ENCODE data around the gene NOX3.

NOX3 gene

DNA sequence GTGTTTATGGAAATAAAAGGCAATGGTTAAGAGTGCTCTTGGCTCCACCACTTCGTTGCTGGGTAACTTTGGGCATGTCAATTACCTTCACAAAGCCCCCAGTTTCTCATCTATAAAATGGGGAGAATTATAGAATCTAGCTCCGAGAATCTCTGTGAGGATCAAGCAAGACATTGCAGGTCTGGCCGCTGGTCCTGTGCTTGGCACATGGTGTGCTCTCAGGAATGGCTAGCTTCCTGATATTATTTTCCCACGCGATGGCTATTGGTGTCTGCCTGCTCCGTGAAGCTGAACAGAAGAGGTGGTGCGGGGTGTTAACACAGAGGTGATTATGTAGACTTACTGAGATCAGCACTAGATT, 57.0 kb downstream of the NOX3 start:
- no peak for DNase-seq (ENCODE audit: low spot score)
- TF ChIP-seq, protein P1, sequence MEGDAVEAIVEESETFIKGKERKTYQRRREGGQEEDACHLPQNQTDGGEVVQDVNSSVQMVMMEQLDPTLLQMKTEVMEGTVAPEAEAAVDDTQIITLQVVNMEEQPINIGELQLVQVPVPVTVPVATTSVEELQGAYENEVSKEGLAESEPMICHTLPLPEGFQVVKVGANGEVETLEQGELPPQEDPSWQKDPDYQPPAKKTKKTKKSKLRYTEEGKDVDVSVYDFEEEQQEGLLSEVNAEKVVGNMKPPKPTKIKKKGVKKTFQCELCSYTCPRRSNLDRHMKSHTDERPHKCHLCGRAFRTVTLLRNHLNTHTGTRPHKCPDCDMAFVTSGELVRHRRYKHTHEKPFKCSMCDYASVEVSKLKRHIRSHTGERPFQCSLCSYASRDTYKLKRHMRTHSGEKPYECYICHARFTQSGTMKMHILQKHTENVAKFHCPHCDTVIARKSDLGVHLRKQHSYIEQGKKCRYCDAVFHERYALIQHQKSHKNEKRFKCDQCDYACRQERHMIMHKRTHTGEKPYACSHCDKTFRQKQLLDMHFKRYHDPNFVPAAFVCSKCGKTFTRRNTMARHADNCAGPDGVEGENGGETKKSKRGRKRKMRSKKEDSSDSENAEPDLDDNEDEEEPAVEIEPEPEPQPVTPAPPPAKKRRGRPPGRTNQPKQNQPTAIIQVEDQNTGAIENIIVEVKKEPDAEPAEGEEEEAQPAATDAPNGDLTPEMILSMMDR (IDR thresholded peaks at IDR 0.05; ENCODE audit: extremely low read depth, missing control alignments), result no peak

GRCh38 chr6:155398221-155398620, 57.4 kb downstream of the NOX3 start:
- no peak for DNase-seq (ENCODE audit: low spot score)
- TF ChIP-seq, protein P1 (IDR thresholded peaks at IDR 0.05; ENCODE audit: extremely low read depth, missing control alignments), result no peak

GRCh38 chr6:155397172-155397705, 58.4 kb downstream of the NOX3 start:
- TF ChIP-seq, protein P1 (IDR thresholded peaks at IDR 0.05; ENCODE audit: extremely low read depth, missing control alignments), result no peak
- DNase-seq (ENCODE audit: low spot score), result no peak

DNA sequence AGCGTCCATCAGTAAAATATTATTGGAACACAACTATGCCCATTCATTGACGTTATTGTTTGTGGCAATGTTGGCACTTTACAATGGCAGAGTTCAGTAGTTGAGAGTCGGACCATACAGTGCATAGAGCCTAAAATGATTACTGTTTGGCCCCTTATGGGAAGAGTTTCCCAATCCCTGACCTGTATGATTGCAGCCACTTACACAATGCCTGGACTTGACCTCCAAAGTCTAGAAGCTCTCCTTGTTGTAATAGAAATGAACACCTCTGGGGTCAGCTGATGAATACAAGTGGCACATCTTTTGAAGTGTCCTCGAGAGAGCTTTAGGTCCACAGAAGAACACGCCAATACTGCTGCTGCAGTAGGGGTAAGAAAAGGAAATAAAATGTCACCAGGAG, 59.0 kb downstream of the NOX3 start:
- no peak for DNase-seq (ENCODE audit: low spot score)
- TF ChIP-seq, protein P1 (IDR thresholded peaks at IDR 0.05; ENCODE audit: extremely low read depth, missing control alignments), result no peak

DNA sequence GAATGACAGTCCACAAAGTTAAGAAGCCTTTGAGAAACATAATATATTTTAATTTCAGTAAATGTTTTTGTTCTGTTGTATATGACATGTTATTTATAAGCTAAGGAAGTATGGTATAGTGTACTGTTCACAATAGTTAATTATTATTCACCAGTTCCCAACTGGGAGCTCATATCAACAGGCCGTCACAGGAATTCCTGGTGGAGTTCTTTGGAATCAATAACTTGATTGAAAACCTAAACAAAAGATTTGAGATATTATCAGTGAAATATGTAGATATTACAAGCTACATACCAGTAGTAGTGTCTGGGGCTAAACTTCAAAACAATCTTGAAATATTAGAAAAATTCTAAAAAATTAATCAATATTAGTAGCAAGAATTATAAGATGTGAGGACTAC, 60.3 kb downstream of the NOX3 start:
- no peak for DNase-seq (ENCODE audit: low spot score)
- TF ChIP-seq, protein P1 (IDR thresholded peaks at IDR 0.05; ENCODE audit: extremely low read depth, missing control alignments), result no peak

GRCh38 chr6:155389130-155389529, 66.5 kb downstream of the NOX3 start:
- DNase-seq (ENCODE audit: low spot score), result no peak
- TF ChIP-seq, protein P1 (IDR thresholded peaks at IDR 0.05; ENCODE audit: extremely low read depth, missing control alignments), result no peak

DNA sequence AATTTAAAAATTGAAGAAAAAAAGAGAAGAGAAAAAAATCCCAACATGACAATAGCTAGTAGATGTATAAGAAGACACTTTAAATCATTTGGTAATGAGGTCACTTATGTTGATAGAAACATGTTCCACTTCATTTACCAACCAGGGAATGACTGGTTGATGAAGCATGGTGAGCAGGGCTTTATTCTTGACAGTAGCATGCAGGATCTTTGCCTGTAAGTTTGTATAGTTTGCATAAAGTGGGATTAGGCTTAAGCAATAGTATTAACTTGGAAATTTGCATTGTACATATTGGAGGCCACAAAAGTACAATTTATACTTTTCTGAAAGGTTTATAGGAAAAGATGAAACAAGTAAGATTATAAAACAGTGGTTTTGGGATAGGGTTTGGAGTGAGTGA, 67.0 kb downstream of the NOX3 start:
- DNase-seq (ENCODE audit: low spot score), result no peak
- TF ChIP-seq, protein P1 (IDR thresholded peaks at IDR 0.05; ENCODE audit: extremely low read depth, missing control alignments), result no peak
